ENCODE results near the gene BCL6B.

BCL6B gene

DNA sequence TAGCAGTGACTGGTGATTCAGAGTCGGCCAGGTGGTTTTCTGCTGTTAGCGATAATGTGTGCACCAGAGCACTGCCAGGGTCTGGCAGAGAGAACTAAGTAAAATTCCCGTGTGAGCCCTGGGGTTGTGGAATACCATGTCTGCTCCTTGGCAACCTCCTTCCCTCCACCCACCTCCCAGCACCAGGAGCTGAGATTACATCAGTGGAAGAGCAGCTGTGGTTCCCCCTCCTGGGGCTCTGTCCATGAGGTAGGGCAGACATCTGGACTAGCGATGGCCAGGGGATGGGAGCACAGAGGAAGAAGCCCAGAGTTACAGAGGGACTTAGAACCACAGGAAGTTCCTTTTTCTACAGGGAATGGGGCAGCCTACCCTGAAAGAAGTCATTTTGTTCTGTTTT lies 41.4 kb downstream of the BCL6B start:
- DNase-seq, result no peak

DNA sequence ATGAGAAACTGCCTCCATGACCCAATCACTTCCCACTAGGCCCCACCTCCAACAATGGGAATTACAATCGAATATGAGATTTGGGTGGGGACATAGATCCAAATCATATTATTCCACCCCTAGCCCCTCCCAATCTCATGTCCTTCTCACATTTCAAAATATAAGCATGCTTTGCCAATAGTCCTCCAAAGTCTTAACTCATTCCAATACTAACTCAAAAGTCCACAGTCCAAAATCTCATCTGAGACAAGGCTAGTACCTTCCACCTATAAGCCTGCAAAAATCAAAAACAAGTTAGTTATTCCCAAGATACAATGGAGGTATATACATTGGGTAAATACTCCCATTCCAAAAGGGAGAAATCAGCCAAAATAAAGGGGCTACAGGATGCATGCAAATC lies 44.3 kb downstream of the BCL6B start:
- DNase-seq, result no peak

- DNase-seq, result no peak
Measured at GRCh38 chr17:7068268-7068667, 45.4 kb downstream of the BCL6B start.

DNA sequence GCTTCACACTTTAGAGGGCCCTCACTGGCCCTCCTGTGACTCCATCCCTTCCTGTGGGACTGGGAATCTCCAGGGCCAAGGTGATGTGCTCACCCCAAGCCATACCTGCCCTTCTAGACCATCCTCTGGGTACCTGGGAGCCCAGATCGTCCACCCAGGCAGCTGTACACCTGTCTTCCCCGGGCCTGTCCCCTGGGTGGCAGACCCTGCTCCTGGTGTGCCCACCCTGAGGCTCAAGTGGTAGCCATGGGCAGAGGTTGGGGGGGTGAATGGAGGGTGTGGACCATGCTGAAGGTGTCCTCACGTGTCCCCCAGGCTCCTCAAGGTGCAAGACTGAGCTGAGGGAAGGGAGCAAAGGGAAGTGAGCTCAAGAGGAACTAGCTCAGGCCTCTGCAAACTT lies 47.9 kb downstream of the BCL6B start:
- no peak for DNase-seq

DNA sequence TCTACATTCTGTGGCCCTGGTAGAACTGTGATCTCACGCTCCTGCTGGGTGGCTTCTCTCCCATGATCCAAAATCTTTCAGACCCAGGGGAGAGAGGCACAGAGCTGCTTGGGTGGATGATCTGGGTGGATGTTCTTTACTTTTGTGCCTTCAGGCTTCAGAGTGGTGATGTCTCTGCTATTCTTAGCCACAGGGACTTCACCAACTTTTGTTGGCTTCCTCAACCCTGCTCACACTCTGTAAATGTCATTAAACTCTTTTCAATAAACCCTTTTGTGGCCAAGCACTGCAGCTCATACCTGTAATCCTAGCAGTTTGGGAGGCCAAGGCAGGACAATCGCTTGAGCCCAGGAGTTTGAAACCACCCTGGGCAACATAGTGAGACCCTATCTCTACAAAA lies 49.6 kb downstream of the BCL6B start:
- no peak for DNase-seq

DNA sequence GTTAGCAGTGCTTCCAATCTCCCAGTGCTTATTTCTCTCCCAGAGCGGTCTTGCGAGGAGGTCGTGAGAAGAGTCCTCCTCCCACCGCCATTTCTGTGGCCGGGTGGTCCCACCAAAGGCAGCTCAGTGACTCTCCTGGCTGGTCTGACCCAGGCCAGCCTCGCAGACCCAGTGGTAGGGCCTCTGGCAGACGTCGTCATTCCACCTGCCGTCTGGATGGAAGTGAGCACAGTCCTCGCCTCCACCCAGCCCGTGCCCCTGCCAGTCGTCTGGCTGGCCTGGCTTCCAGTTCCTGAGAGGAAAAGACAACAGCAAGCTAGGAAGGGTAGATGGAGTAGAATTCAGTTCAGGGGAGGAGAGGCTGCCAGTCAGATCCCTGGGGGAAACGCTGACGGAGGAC lies 52.1 kb downstream of the BCL6B start:
- no peak for DNase-seq

GRCh38 chr17:7077911-7078546 lies 55.2 kb downstream of the BCL6B start:
- DNase-seq, result no peak

DNA sequence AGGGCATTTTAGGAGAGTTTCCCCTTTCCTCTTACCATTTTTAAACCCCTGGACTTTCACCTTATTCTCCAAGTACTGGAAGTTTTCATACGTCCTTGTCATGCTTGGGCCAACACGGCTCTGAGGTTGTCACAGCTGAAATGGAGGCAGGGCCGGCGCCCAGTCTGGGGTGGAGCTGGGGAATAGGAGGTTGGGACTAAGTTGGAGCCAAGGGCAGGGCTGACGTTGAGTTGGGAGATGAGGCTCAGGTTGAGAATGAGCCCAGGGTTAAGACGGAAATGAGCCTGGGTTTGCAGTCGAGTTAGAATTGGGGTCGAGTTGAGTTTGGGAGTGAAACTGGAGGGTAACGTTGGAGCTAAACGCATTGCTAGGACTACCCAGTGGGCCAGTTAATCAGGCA lies 55.9 kb downstream of the BCL6B start:
- DNase-seq, result no peak

All from fibroblast of skin of right biceps (primary cell).